Activated CD4-positive, alpha-beta T cell treated with anti-CD3 and anti-CD28 coated beads for 36 hours (primary cell): ENCODE results near the gene ADGRV1. TPM values are rescaled to one million over a fixed set of nuclear protein-coding genes. Genes with fewer than 3 reads are reported as not detected.

Experiments used
- ATAC-seq: fragments of 200-7000 bp; cut with Tn5 transposase; one replicate; pipeline ENCODE4 v1.10.0; 2021; ENCODE audit warnings: mild to moderate bottlenecking, moderate library complexity
- CTCF ChIA-PET: fragments of 350-600 bp; sonication (Branson Sonifier 250); formaldehyde crosslinking; loops from one replicate; lab custom pipeline; 2021; ENCODE audit warnings: antibody characterized with exemption; lab: Charles Lee
- POLR2A ChIA-PET: fragments of 350-600 bp; sonication (Branson Sonifier 250); formaldehyde crosslinking; loops from one replicate; lab custom pipeline; 2021; ENCODE audit warnings: antibody characterized with exemption, inconsistent platforms; lab: Charles Lee
- DNase-seq: peaks from one replicate; pipeline ENCODE4 v3.0.0-alpha.2; 2020
- H3K27ac Mint-ChIP-seq: one replicate; pipeline ENCODE4 v1.8.0; 2021; ENCODE audit warnings: mixed read lengths
- H3K27me3 Mint-ChIP-seq: one replicate; pipeline ENCODE4 v1.8.0; 2021; ENCODE audit warnings: mixed read lengths
- H3K36me3 Mint-ChIP-seq: one replicate; pipeline ENCODE4 v1.8.0; 2021; ENCODE audit warnings: low read depth, mixed read lengths
- H3K4me1 Mint-ChIP-seq: one replicate; pipeline ENCODE4 v1.8.0; 2021; ENCODE audit warnings: mixed read lengths
- H3K4me3 Mint-ChIP-seq: one replicate; pipeline ENCODE4 v1.8.0; 2021; ENCODE audit warnings: mild to moderate bottlenecking, moderate library complexity, mixed read lengths
- H3K9me3 Mint-ChIP-seq: one replicate; pipeline ENCODE4 v1.8.0; 2021; ENCODE audit warnings: low read depth, mixed read lengths
- intact Hi-C, 2 experiments: fragments of 100-400 bp; cut with DNase I in 1 of 2; cut with micrococcal nuclease in 1 of 2; formaldehyde crosslinking; loops; one replicate each; pipeline versions ENCODE4 v1.14.2 to v1.15.1; 2022 to 2024; cut with DNase I, micrococcal nuclease
- total RNA-seq, 2 experiments: library from RNA; stranded (reverse); gene quantifications; one replicate each; pipeline ENCODE4 v1.2.3, GENCODE V29; 2021

Gene ADGRV1
- total RNA-seq, 2 experiments from 2014 or later = 0.02 to 0.12 TPM

DNA sequence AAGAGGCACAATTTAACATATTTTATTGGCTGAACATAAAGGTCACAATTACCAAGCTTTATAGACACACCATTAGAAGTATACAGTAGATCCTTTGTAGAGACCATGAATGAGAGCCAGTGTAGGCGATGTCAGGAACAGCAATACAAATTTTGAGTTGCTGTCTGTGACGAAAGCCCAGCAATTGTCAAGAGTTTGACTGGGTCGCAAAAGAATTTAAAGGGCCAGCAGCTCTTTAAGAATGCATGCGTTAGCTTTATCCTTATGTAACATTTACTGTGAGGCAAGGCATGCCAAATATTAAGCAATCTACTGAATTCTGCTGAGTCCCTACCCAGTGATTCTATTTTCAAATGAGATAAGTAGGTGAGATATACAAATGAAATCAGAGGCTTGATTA lies 587.6 kb downstream of the ADGRV1 start:
- ChIA-PET CTCF (no interaction called here), POLR2A (no interaction called here)
- Mint-ChIP-seq H3K36me3 (no peaks in the 10 kb centered on the region), H3K4me1 (peaks cover 4% of the 10 kb centered on the region), H3K4me3 (no peak overlapping the region), H3K27me3 (peaks cover 4% of the 10 kb centered on the region), H3K27ac (no peak overlapping the region), H3K9me3 (no peaks in the 10 kb centered on the region)
- ATAC-seq (no peak), DNase-seq (no peak)
- intact Hi-C loops = no loop called here

DNA sequence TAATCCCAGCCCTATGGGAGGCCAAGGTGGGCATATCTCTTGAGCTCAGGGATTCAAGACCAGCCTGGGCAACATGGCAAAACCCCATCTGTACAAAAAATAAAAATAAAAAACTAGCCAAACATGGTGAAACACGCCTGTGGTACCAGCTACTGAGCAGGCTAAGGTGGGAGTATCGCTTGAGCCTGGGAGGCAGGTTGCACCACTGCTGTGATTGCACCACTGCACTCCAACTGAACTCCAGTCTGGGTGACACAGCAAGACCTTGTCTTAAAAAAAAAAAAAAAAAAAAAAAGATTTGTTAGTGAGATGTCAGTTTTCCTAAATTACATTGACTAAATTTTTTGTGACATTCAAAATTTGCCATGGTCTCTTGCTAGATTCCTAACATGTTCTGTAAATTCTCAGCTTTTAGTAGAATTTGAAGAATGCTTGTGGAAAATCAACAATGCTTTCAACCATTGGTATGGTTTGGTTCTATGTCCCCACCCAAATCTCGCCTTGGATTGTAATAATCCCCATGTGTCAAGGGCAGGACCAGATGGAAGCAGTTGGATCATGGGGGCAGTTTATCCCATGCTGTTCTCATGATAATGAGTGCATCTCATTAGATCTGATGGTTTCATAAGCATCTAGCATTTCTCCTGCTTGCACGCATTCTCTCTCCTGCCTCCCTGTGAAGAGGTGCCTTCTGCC lies 588.5 kb downstream of the ADGRV1 start:
- ChIA-PET CTCF (interaction anchor here (1.1 kb wide), 1 partner anchor 79 kb away, joined by 4 read pairs; no protein-coding TSS in a partner anchor), POLR2A (no interaction called here)
- intact Hi-C loops = no loop called here
- peaks cover 4% of the 10 kb centered on the region for H3K27me3 Mint-ChIP-seq
- H3K4me3 Mint-ChIP-seq = no peak overlapping the region
- no peaks in the 10 kb centered on the region for H3K9me3 Mint-ChIP-seq
- H3K4me1 Mint-ChIP-seq = peaks cover 4% of the 10 kb centered on the region
- DNase-seq (no peak), ATAC-seq (no peak)
- no peak overlapping the region for H3K27ac Mint-ChIP-seq
- H3K36me3 Mint-ChIP-seq = no peaks in the 10 kb centered on the region

DNA sequence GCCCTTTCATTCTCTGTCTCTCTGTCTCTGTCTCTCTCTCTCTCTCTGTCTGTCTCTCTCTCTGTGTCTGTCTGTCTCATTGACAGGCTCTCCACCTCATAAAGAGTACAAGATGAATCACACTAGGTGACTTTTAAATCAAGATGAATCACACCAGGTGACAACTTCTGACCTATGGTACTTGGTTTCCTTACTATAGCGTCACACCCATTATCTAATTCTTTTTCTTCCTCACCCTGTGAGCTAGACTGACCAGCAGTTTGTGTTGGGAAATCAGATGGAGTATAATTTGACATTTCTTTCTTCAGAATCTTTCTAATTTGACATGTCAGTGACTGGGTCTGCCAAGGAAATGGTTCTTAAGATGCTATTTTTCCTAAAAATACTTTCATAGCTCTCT lies 591.6 kb downstream of the ADGRV1 start:
- POLR2A ChIA-PET = interaction anchor here (0.5 kb wide), 1 partner anchor 202 kb away, joined by 4 read pairs; no protein-coding TSS in a partner anchor
- intact Hi-C loops = no loop called here
- H3K36me3 Mint-ChIP-seq = no peaks in the 10 kb centered on the region
- peaks cover 4% of the 10 kb centered on the region for H3K27me3 Mint-ChIP-seq
- no peak overlapping the region for H3K4me3 Mint-ChIP-seq
- DNase-seq = no peak
- no peaks in the 10 kb centered on the region for H3K9me3 Mint-ChIP-seq
- peak; percentile 93 for ATAC-seq
- H3K27ac Mint-ChIP-seq = no peak overlapping the region
- peaks cover 4% of the 10 kb centered on the region for H3K4me1 Mint-ChIP-seq
- CTCF ChIA-PET = interaction anchor here (0.7 to 1.5 kb wide), 4 partner anchors 91 to 269 kb away, joined by 3 to 7 read pairs (median 5); no protein-coding TSS in a partner anchor

DNA sequence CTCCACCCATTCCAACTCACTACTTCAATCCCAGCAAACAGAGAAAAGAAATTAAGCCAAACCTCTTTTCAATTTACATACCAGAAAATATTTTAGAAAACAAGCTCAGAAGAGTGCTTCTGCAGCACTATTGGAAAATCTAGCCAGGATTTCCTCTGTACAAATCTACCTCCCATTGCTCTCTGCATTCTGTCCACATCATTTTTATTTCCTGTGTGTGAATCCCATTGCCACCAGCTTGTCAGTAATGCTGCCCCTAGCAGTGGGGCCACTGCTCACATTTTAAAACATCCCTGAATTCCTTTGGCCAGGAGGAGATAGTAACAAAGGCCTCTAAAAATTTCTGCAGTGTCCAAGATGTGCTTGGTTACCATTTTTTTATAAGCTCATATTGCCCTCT lies 592.0 kb downstream of the ADGRV1 start:
- no peaks in the 10 kb centered on the region for H3K36me3 Mint-ChIP-seq
- ATAC-seq = no peak
- POLR2A ChIA-PET = interaction anchor here (0.5 kb wide), 1 partner anchor 202 kb away, joined by 4 read pairs; no protein-coding TSS in a partner anchor
- H3K4me1 Mint-ChIP-seq = peaks cover 4% of the 10 kb centered on the region
- no peak overlapping the region for H3K4me3 Mint-ChIP-seq
- H3K27ac Mint-ChIP-seq = no peak overlapping the region
- CTCF ChIA-PET = interaction anchor here (0.7 to 1.5 kb wide), 4 partner anchors 91 to 269 kb away, joined by 3 to 7 read pairs (median 5); no protein-coding TSS in a partner anchor
- H3K27me3 Mint-ChIP-seq = peaks cover 4% of the 10 kb centered on the region
- no peak for DNase-seq
- no peaks in the 10 kb centered on the region for H3K9me3 Mint-ChIP-seq
- intact Hi-C loops = no loop called here

DNA sequence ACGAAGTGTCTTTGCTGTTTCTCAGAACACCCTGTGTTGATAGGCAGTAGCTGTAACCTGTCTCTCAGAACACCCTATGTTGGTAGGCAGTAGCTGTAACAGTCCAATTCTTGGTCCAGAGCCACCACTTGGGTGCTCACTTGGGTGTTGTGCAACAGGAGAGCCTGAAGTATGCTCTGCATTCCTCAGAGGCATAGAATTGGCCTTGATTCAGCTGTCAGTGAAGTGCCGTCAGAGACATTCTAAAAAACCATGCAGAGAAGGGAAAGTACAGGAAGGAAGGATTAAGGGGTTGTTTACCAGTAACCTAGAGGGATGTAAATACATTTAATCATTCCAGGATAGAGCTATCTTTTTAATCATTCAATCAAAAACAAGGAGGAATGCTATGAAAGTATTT lies 593.4 kb downstream of the ADGRV1 start:
- H3K36me3 Mint-ChIP-seq = no peaks in the 10 kb centered on the region
- intact Hi-C loops = no loop called here
- H3K9me3 Mint-ChIP-seq = no peaks in the 10 kb centered on the region
- peaks cover 4% of the 10 kb centered on the region for H3K27me3 Mint-ChIP-seq
- CTCF ChIA-PET = interaction anchor here (1.1 kb wide), 1 partner anchor 9 kb away, joined by 3 read pairs; no protein-coding TSS in a partner anchor
- H3K27ac Mint-ChIP-seq = no peak overlapping the region
- ATAC-seq = no peak
- H3K4me3 Mint-ChIP-seq = no peak overlapping the region
- DNase-seq = no peak
- POLR2A ChIA-PET = no interaction called here
- peaks cover 4% of the 10 kb centered on the region for H3K4me1 Mint-ChIP-seq

DNA sequence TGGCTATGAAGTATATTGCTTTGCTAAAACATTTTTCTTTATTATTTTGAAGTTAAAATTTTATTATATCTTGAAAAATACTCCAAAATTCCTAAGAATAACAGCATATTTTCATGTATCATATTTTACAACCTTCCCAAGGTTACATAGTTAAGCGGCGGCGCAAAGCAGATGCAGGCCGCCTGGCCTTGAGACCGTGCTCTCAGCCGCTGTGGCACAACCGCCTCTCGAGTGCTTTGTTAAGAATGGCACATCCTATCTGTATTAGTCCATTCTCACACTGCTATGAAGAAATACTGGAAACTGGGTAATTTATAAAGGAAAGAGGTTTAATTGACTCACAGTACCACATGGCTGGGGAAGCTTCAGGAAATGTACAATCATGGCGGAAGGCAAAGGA lies 595.7 kb downstream of the ADGRV1 start:
- Mint-ChIP-seq H3K27me3 (no peaks in the 10 kb centered on the region), H3K36me3 (no peaks in the 10 kb centered on the region), H3K4me1 (peaks cover 4% of the 10 kb centered on the region), H3K9me3 (no peaks in the 10 kb centered on the region), H3K4me3 (no peak overlapping the region), H3K27ac (no peak overlapping the region)
- intact Hi-C loops = no loop called here
- ChIA-PET POLR2A (no interaction called here), CTCF (interaction anchor here (1.0 kb wide), 1 partner anchor 232 kb away, joined by 3 read pairs; no protein-coding TSS in a partner anchor)
- ATAC-seq = no peak
- DNase-seq = no peak

DNA sequence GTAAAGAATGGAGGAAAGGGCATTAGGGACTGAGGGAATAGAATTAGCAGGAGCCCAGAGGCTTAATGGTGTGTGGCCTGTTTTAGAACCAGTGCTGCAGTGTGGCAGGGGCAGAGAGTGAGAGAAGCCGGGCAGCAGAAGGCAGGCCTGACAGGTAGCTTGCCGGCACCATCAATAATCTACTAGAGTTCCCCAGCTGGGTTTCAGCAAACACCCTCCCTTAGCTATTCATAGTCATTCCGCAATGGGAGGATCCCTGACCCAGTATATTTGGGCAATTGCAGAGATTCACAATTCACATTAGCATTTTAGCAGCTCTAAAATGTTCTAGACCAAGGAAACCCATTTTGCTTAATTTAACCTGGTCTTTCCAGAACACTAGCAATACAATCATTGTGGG lies 596.7 kb downstream of the ADGRV1 start:
- CTCF ChIA-PET = interaction anchor here (0.6 to 1.0 kb wide), 2 partner anchors 16 to 231 kb away, joined by 3 read pairs; no protein-coding TSS in a partner anchor
- ATAC-seq (no peak), DNase-seq (no peak)
- Mint-ChIP-seq H3K27ac (no peak overlapping the region), H3K27me3 (no peaks in the 10 kb centered on the region), H3K36me3 (no peaks in the 10 kb centered on the region), H3K4me3 (no peak overlapping the region), H3K9me3 (no peaks in the 10 kb centered on the region), H3K4me1 (peaks cover under 1% of the 10 kb centered on the region)
- intact Hi-C loops = no loop called here
- POLR2A ChIA-PET = no interaction called here

DNA sequence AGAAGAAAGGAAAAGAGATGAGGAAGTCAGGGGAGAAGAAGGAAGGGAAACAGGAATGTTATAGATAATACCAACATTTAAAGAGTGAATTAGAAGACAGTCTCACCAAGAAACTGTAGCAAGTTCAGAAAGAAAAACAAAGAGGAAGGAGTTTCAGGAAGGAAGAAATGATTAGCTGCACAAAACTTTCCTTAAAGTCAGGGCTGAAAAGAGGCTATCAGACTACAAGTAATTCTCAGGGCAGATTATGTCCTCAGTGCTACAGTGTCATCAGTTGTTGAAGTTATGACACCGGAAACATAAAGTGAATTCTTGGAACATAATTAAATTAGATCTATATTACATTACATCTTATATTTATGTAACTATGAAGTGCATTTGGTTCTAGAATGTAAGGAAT lies 597.6 kb downstream of the ADGRV1 start:
- no peak overlapping the region for H3K4me3 Mint-ChIP-seq
- DNase-seq (no peak), ATAC-seq (no peak)
- intact Hi-C loops = loop anchor here in 1 of 2 experiments (2.0 kb wide), 1 partner anchor 19 kb away; no protein-coding TSS in a partner anchor
- H3K9me3 Mint-ChIP-seq = no peaks in the 10 kb centered on the region
- H3K36me3 Mint-ChIP-seq = no peaks in the 10 kb centered on the region
- no peaks in the 10 kb centered on the region for H3K4me1 Mint-ChIP-seq
- ChIA-PET CTCF (no interaction called here), POLR2A (interaction anchor here (1.0 kb wide), 1 partner anchor 240 kb away, joined by 4 read pairs; no protein-coding TSS in a partner anchor)
- H3K27me3 Mint-ChIP-seq = no peaks in the 10 kb centered on the region
- H3K27ac Mint-ChIP-seq = no peak overlapping the region

DNA sequence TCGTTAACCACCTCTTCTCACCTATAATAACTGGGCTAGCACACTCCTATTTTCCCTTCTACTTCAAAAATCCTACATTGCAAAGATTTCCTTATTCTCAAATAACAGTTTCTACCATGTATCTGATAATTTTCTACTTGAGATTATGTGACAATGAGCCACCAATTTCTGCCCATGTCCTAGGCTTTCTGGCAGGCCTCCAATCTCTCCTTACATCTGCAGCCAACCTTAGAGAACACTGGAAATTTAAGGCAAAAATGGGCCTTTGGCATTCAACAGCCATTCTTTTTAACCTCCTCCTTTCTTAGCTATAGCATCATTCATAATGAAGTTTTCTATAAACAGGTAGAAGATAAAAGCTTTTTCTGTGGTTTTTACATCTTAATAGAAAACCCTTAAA lies 599.4 kb downstream of the ADGRV1 start:
- no peak overlapping the region for H3K4me3 Mint-ChIP-seq
- ATAC-seq (no peak), DNase-seq (no peak)
- H3K27me3 Mint-ChIP-seq = no peaks in the 10 kb centered on the region
- H3K9me3 Mint-ChIP-seq = no peaks in the 10 kb centered on the region
- peaks cover 15% of the 10 kb centered on the region for H3K4me1 Mint-ChIP-seq
- ChIA-PET POLR2A (no interaction called here), CTCF (no interaction called here)
- no peak overlapping the region for H3K27ac Mint-ChIP-seq
- intact Hi-C loops = no loop called here
- no peaks in the 10 kb centered on the region for H3K36me3 Mint-ChIP-seq

DNA sequence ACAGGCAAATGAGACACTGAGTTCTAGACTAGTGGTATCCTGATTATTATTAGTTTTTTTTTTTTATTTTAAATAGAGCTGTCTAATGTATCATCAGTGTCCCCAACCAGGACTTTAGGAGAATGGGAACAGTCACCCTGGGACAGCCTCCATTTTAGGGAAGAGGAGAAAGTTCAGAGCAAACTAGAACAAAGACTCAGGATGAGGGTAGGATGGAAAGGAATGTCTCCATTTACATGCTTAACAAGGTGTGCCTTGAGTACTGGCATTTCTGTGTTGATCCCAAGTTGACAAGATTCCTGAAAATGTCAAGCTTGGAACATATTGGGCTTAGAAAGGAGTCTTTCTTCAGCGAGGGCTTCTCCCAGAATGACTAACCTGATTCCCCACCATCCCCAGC lies 601.0 kb downstream of the ADGRV1 start:
- Mint-ChIP-seq H3K9me3 (no peaks in the 10 kb centered on the region), H3K27ac (no peak overlapping the region), H3K4me1 (peaks cover 21% of the 10 kb centered on the region), H3K36me3 (no peaks in the 10 kb centered on the region), H3K4me3 (no peak overlapping the region), H3K27me3 (peaks cover 1% of the 10 kb centered on the region)
- no peak for DNase-seq
- CTCF ChIA-PET = interaction anchor here (0.8 kb wide), 1 partner anchor 45 kb away, joined by 3 read pairs; no protein-coding TSS in a partner anchor
- intact Hi-C loops = loop anchor here (5.0 to 10.0 kb wide), 3 partner anchors 102 to 287 kb away; no protein-coding TSS in a partner anchor
- ATAC-seq = no peak
- POLR2A ChIA-PET = no interaction called here

DNA sequence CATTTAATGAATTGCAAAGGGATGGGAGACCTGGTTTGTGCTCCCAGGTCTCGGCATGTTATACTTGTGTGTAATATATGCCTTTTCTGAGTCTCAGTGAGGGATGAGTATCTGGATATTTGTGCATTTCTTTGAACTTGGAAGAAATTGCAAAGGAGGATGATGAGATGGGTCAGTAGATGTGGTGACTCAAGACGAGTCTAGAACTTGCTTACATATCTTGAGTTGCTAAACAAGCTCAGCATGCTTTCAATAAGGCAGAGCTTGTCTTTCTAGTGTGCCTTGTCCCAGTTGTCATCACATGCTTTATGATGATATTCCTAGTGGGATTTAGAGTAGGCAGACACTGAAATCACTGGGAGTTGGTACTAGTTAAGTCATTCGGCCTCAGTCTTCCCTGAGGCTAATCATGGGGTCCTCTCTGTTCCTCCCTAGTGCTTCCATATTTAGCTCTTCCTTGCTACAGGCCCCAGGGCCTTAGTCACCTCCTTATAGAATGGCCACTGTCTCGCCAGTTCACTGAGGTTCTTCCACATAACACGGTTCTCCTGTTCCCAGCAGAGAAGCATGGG lies 602.2 kb downstream of the ADGRV1 start:
- Mint-ChIP-seq H3K4me3 (no peak overlapping the region), H3K27me3 (peaks cover 1% of the 10 kb centered on the region), H3K36me3 (no peaks in the 10 kb centered on the region), H3K9me3 (no peaks in the 10 kb centered on the region), H3K4me1 (peaks cover 21% of the 10 kb centered on the region), H3K27ac (no peak overlapping the region)
- intact Hi-C loops = loop anchor here (5.0 to 10.0 kb wide), 3 partner anchors 103 to 288 kb away; no protein-coding TSS in a partner anchor
- ATAC-seq (no peak), DNase-seq (no peak)
- ChIA-PET POLR2A (no interaction called here), CTCF (interaction anchor here (0.8 to 2.5 kb wide), 2 partner anchors 46 to 223 kb away, joined by 3 to 14 read pairs; partner anchors contain the start of gene ARRDC3)
